ENCODE results near the gene SGCA. TPM values are rescaled to one million over a fixed set of nuclear protein-coding genes. Genes with fewer than 3 reads are reported as not detected.

The SGCA gene
- total and polyA plus RNA-seq, 10 of the 15 experiments (the other 5 are each of a cell fraction or from before 2014, with no cell fraction given): 0.13 to 2.2 (median 0.50) TPM; not detected in 2

DNA sequence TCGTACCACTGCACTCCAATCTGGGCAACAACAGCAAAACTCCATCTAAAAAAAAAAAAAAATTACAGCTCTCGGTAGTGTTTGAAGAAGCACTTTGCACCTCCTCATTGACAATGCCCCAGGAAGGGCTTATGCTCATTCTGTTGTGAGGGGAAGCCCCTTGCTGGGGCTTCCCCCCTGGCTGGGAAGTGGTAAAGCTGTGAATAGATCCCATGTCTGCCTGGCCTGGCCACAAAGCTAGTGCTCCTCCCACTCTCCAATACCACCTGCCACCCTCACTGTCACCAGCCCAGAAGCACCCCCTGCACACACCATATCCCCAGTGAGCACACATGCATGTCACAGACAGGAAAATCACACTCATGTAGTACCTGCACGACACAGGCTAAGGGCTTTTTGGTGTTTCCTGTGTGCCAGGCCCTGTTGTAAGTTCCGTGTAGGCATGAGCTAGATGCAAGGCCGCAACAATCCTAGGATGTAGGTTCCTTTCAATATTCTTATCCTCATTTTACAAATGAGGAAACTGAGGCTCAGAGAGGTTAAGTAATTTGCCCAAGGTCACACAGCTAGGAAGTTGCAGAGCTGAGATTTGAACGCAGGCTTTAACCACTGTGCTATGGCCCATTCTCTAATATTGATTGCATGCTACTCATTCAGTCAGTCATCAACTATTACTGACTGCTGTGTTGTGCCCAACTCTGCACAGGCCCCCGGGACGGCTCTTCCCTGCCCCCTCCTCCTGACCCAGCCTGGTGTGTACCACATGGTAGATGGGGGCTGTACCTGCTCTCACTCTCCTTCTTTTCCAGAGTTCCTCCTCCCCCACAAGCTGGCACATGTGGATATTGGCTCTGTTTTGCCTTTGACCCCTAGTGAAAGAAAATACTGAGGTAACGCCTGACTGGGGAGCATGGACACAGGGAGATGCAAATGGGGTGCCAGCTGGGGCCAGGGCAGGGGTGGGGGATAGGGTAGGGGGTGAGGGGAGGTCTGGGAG lies 47.5 kb downstream of the SGCA start (continued):
- TF ChIP-seq, protein P1, sequence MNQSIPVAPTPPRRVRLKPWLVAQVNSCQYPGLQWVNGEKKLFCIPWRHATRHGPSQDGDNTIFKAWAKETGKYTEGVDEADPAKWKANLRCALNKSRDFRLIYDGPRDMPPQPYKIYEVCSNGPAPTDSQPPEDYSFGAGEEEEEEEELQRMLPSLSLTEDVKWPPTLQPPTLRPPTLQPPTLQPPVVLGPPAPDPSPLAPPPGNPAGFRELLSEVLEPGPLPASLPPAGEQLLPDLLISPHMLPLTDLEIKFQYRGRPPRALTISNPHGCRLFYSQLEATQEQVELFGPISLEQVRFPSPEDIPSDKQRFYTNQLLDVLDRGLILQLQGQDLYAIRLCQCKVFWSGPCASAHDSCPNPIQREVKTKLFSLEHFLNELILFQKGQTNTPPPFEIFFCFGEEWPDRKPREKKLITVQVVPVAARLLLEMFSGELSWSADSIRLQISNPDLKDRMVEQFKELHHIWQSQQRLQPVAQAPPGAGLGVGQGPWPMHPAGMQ (IDR thresholded peaks at IDR 0.05; ENCODE audit: borderline replicate concordance): no peak
- TF ChIP-seq, protein P2, sequence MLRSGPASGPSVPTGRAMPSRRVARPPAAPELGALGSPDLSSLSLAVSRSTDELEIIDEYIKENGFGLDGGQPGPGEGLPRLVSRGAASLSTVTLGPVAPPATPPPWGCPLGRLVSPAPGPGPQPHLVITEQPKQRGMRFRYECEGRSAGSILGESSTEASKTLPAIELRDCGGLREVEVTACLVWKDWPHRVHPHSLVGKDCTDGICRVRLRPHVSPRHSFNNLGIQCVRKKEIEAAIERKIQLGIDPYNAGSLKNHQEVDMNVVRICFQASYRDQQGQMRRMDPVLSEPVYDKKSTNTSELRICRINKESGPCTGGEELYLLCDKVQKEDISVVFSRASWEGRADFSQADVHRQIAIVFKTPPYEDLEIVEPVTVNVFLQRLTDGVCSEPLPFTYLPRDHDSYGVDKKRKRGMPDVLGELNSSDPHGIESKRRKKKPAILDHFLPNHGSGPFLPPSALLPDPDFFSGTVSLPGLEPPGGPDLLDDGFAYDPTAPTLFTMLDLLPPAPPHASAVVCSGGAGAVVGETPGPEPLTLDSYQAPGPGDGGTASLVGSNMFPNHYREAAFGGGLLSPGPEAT (IDR thresholded peaks at IDR 0.05; ENCODE audit: low read depth): peak; percentile 82
- TF ChIP-seq EGR1 (IDR thresholded peaks at IDR 0.05; ENCODE audit: borderline replicate concordance in 1 of 2, low read depth in 2 of 2, low read length in 2 of 2) (no peak), SIN3A (IDR thresholded peaks at IDR 0.05; ENCODE audit: low read depth, low read length) (no peak), KLF5 (IDR thresholded peaks at IDR 0.05; ENCODE audit: partially characterized antibody) (no peak), DPF2 (IDR thresholded peaks at IDR 0.05) (peak; percentile 72), NFIC (IDR thresholded peaks at IDR 0.05; ENCODE audit: low read depth, low read length) (no peak), IRF4 (IDR thresholded peaks at IDR 0.05; ENCODE audit: low read depth, low read length) (0 out of 2 replicates have a peak, but pooled peaks have one; percentile 44), FOS (IDR thresholded peaks at IDR 0.05; ENCODE audit: borderline replicate concordance, extremely low read depth, insufficient read length) (no peak), EED (IDR thresholded peaks at IDR 0.05; ENCODE audit: low read depth) (0 out of 2 replicates have a peak, but pooled peaks have one; percentile 28), JUND (IDR thresholded peaks at IDR 0.05; ENCODE audit: low read depth, low read length) (no peak), TBL1XR1 (IDR thresholded peaks at IDR 0.05; ENCODE audit: low read depth, low read length) (no peak), NFYB (IDR thresholded peaks at IDR 0.05; ENCODE audit: insufficient read depth, low read depth, low read length) (no peak)
- TF ChIP-seq, protein P3, sequence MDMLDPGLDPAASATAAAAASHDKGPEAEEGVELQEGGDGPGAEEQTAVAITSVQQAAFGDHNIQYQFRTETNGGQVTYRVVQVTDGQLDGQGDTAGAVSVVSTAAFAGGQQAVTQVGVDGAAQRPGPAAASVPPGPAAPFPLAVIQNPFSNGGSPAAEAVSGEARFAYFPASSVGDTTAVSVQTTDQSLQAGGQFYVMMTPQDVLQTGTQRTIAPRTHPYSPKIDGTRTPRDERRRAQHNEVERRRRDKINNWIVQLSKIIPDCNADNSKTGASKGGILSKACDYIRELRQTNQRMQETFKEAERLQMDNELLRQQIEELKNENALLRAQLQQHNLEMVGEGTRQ (IDR thresholded peaks at IDR 0.05; ENCODE audit: borderline replicate concordance, low read depth, low read length): no peak
- TF ChIP-seq, protein P4, sequence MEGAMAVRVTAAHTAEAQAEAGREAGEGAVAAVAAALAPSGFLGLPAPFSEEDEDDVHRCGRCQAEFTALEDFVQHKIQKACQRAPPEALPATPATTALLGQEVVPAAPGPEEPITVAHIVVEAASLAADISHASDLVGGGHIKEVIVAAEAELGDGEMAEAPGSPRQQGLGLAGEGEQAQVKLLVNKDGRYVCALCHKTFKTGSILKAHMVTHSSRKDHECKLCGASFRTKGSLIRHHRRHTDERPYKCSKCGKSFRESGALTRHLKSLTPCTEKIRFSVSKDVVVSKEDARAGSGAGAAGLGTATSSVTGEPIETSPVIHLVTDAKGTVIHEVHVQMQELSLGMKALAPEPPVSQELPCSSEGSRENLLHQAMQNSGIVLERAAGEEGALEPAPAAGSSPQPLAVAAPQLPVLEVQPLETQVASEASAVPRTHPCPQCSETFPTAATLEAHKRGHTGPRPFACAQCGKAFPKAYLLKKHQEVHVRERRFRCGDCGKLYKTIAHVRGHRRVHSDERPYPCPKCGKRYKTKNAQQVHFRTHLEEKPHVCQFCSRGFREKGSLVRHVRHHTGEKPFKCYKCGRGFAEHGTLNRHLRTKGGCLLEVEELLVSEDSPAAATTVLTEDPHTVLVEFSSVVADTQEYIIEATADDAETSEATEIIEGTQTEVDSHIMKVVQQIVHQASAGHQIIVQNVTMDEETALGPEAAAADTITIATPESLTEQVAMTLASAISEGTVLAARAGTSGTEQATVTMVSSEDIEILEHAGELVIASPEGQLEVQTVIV (IDR thresholded peaks at IDR 0.05; ENCODE audit: borderline replicate concordance, partially characterized antibody): no peak
- TF ChIP-seq, protein P5, sequence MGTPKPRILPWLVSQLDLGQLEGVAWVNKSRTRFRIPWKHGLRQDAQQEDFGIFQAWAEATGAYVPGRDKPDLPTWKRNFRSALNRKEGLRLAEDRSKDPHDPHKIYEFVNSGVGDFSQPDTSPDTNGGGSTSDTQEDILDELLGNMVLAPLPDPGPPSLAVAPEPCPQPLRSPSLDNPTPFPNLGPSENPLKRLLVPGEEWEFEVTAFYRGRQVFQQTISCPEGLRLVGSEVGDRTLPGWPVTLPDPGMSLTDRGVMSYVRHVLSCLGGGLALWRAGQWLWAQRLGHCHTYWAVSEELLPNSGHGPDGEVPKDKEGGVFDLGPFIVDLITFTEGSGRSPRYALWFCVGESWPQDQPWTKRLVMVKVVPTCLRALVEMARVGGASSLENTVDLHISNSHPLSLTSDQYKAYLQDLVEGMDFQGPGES (IDR thresholded peaks at IDR 0.05): no peak
- TF ChIP-seq, protein P6, sequence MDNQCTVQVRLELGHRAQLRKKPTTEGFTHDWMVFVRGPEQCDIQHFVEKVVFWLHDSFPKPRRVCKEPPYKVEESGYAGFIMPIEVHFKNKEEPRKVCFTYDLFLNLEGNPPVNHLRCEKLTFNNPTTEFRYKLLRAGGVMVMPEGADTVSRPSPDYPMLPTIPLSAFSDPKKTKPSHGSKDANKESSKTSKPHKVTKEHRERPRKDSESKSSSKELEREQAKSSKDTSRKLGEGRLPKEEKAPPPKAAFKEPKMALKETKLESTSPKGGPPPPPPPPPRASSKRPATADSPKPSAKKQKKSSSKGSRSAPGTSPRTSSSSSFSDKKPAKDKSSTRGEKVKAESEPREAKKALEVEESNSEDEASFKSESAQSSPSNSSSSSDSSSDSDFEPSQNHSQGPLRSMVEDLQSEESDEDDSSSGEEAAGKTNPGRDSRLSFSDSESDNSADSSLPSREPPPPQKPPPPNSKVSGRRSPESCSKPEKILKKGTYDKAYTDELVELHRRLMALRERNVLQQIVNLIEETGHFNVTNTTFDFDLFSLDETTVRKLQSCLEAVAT (IDR thresholded peaks at IDR 0.05): peak; percentile 82

All from GM12878 (cell line).